PC-3 (cell line): Measurements from ENCODE around the gene MAPKAPK3. TPM values are rescaled to one million over a fixed set of nuclear protein-coding genes. Genes with fewer than 3 reads are reported as not detected.

Source experiments
- ATAC-seq: fragments of 200-7000 bp; cut with Tn5 transposase; 2 replicates; pipeline ENCODE4 v1.9.1; 2020; ENCODE audit warnings: mild to moderate bottlenecking, moderate library complexity
- BruUV-seq: library from RNA; stranded (reverse); fragments of 400-500 nt; replicated peaks from 2 replicates; lab custom pipeline; 2021; lab: Mats Ljungman, UMichigan
- CTCF ChIA-PET: fragments of 300-600 bp; sonication (Branson Sonifier 250); formaldehyde crosslinking; loops from one replicate; lab custom pipeline; 2022; ENCODE audit warnings: antibody characterized with exemption; lab: Charles Lee
- POLR2A ChIA-PET: fragments of 300-600 bp; sonication (Branson Sonifier 250); formaldehyde crosslinking; loops from one replicate; lab custom pipeline; 2022; ENCODE audit warnings: antibody characterized with exemption; ENCODE audit not compliant: unreplicated experiment; lab: Charles Lee
- DNase-seq: peaks from one replicate; pipeline ENCODE4 v3.0.0-alpha.2; 2015
- H2AFZ ChIP-seq: fragments of 300-600 bp; sonication (generic); 2 replicates; pipeline ENCODE4 v1.6.0; 2016; ENCODE audit warnings: antibody characterized with exemption, low read length
- H3F3A ChIP-seq: fragments of 300-600 bp; sonication (generic); one replicate; pipeline ENCODE4 v1.6.0; 2017; ENCODE audit warnings: antibody characterized with exemption, low read length, control low read depth, mild to moderate bottlenecking; ENCODE audit not compliant: unreplicated experiment
- H3K27ac ChIP-seq: fragments of 300-600 bp; sonication (generic); 2 replicates; pipeline ENCODE4 v1.5.1; 2016; ENCODE audit warnings: mild to moderate bottlenecking, low read length
- H3K27me3 ChIP-seq: fragments of 300-600 bp; sonication (generic); 2 replicates; pipeline ENCODE4 v1.6.1; 2016; ENCODE audit warnings: low read length, mixed read lengths
- H3K36me3 ChIP-seq: fragments of 300-600 bp; sonication (generic); 2 replicates; pipeline ENCODE4 v1.6.1; 2016; ENCODE audit warnings: low read depth, mixed run types, low read length, mixed read lengths
- H3K4me1 ChIP-seq: fragments of 300-600 bp; sonication (generic); 2 replicates; pipeline ENCODE4 v1.5.1; 2016; ENCODE audit warnings: low read length; ENCODE audit not compliant: insufficient read depth
- H3K4me2 ChIP-seq: fragments of 300-600 bp; sonication (generic); 2 replicates; pipeline ENCODE4 v1.6.0; 2016; ENCODE audit warnings: low read length
- H3K4me3 ChIP-seq: fragments of 300-600 bp; sonication (generic); 2 replicates; pipeline ENCODE4 v1.5.1; 2016; ENCODE audit warnings: mild to moderate bottlenecking, low read length, mixed read lengths
- H3K79me2 ChIP-seq: fragments of 300-600 bp; sonication (generic); 2 replicates; pipeline ENCODE4 v1.6.1; 2017; ENCODE audit warnings: low read length, mixed read lengths
- H3K9ac ChIP-seq: fragments of 300-600 bp; sonication (generic); 2 replicates; pipeline ENCODE4 v1.6.0; 2016; ENCODE audit warnings: mild to moderate bottlenecking, low read length
- H3K9me2 ChIP-seq: fragments of 300-600 bp; sonication (generic); replicated peaks from 2 replicates; pipeline ENCODE4 v1.6.1; 2016; ENCODE audit warnings: mixed run types, low read length, mixed read lengths
- H3K9me3 ChIP-seq: fragments of 300-600 bp; sonication (generic); 2 replicates; pipeline ENCODE4 v1.6.1; 2016; ENCODE audit warnings: low read length, mixed read lengths
- H4K20me1 ChIP-seq: fragments of 300-600 bp; sonication (generic); 2 replicates; pipeline ENCODE4 v1.6.1; 2016; ENCODE audit warnings: low read length, mixed read lengths
- EZH2 ChIP-seq: fragments of 300-600 bp; sonication (generic); IDR thresholded peaks from one replicate; pipeline ENCODE4 v1.6.1; 2017; ENCODE audit warnings: antibody characterized with exemption, mild to moderate bottlenecking, low read length; ENCODE audit not compliant: unreplicated experiment
- EZH2phosphoT487 ChIP-seq: fragments of 300-600 bp; sonication (generic); IDR thresholded peaks from 2 replicates; pipeline ENCODE4 v1.6.1; 2018; ENCODE audit warnings: mild to moderate bottlenecking, antibody characterized with exemption, low read length, borderline replicate concordance
- intact Hi-C: fragments of 100-400 bp; cut with micrococcal nuclease; formaldehyde crosslinking; loops from 2 replicates; pipeline ENCODE4 v1.9.0; 2023
- total RNA-seq: library from RNA; depleted of rRNA; stranded (reverse); fragments of >200 nt; gene quantifications from 2 replicates; pipeline ENCODE4 v1.2.3, GENCODE V29; 2014
- TF ChIP-seq, protein P1 (sequence below): fragments of 300-600 bp; sonication (generic); conservative IDR thresholded peaks from 2 replicates; pipeline ENCODE4 v1.5.1; 2017; ENCODE audit warnings: antibody characterized with exemption, low read depth, mild to moderate bottlenecking, low read length

The MAPKAPK3 gene
- total RNA-seq, 1 experiment from 2014 or later, result 142 TPM

DNA sequence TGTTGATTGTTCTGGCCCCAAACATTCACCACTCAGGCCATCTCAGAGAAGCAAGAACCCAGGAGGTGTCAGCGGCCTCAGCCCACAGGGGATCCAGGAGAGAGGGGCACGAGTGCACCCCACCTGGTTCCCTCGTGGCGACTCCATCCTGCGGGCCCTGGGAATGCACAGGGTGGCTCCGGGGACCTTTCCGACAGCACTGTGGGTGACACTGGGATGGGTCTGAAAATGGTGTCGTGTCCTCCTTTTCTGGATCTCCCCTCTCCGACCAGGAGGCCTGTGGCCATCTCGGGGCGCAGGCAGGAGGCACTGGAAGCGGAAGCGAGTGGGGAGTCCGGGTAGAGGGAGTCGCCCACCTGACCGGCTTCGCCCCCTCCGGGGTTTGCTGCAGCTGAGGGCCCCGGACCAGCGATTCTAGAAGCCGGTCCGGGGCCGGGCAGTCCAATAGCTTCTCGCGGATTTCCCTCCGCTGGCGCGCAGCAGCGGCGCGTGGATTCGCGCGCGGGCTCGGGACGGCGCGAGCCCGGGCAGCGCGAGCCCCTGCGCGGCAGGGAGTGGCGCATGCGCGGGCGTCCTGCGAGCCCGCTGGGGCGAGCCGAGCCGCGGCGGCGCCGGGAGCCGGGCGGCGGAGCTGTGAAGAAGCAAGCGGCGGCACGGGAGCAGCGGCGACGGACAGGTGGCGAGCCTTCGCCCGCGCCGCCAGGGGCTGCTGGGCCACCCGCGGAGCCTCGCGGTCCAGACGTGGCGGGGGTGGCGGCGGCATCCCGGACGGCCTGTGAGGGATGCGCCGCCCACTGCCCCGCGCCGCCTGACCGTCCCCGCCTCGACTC is 57.6 kb downstream of the MAPKAPK3 start, which contains the start of gene DOCK3:
DOCK3 (plus strand) TSS at position 579 of the 830 bp plus-strand sequence. CDS start 337 bp downstream, outside the sequence.
- intact Hi-C loops, result loop anchor here (5.0 kb wide), 2 partner anchors 57 to 698 kb away; partner anchors contain the start of gene MAPKAPK3
- Histone ChIP-seq H3K27ac (no peak within 1 kb of the TSS), H3K4me3 (peak within 1 kb of the TSS; percentile 48; the same call in 1 of the 2 replicates), H4K20me1 (peaks cover 3% of the 10 kb centered on the region; the same call in 1 of the 2 replicates), H3K27me3 (peaks cover 69% of the 10 kb centered on the region), H3F3A (no peaks in the 10 kb centered on the region), H2AFZ (no peak within 1 kb of the TSS), H3K4me2 (peak within 1 kb of the TSS; percentile 70), H3K4me1 (peaks cover 14% of the 10 kb centered on the region), H3K79me2 (no peaks in the 10 kb centered on the region), H3K36me3 (no peaks in the 10 kb centered on the region), H3K9ac (no peak within 1 kb of the TSS), H3K9me3 (no peaks in the 10 kb centered on the region), H3K9me2 (no peaks in the 10 kb centered on the region)
- ATAC-seq (peak; percentile 71), DNase-seq (peak; percentile 60)
- TF ChIP-seq, protein P1, sequence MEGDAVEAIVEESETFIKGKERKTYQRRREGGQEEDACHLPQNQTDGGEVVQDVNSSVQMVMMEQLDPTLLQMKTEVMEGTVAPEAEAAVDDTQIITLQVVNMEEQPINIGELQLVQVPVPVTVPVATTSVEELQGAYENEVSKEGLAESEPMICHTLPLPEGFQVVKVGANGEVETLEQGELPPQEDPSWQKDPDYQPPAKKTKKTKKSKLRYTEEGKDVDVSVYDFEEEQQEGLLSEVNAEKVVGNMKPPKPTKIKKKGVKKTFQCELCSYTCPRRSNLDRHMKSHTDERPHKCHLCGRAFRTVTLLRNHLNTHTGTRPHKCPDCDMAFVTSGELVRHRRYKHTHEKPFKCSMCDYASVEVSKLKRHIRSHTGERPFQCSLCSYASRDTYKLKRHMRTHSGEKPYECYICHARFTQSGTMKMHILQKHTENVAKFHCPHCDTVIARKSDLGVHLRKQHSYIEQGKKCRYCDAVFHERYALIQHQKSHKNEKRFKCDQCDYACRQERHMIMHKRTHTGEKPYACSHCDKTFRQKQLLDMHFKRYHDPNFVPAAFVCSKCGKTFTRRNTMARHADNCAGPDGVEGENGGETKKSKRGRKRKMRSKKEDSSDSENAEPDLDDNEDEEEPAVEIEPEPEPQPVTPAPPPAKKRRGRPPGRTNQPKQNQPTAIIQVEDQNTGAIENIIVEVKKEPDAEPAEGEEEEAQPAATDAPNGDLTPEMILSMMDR, result no peak
- TF ChIP-seq EZH2, result no peak
- no peak for TF ChIP-seq EZH2phosphoT487
- no TSS peak for BruUV-seq
- CTCF ChIA-PET, result interaction anchor here (0.6 to 1.5 kb wide), 2 partner anchors 22 to 58 kb away, joined by 6 read pairs; no protein-coding TSS in a partner anchor
- POLR2A ChIA-PET, result no interaction called here

DNA sequence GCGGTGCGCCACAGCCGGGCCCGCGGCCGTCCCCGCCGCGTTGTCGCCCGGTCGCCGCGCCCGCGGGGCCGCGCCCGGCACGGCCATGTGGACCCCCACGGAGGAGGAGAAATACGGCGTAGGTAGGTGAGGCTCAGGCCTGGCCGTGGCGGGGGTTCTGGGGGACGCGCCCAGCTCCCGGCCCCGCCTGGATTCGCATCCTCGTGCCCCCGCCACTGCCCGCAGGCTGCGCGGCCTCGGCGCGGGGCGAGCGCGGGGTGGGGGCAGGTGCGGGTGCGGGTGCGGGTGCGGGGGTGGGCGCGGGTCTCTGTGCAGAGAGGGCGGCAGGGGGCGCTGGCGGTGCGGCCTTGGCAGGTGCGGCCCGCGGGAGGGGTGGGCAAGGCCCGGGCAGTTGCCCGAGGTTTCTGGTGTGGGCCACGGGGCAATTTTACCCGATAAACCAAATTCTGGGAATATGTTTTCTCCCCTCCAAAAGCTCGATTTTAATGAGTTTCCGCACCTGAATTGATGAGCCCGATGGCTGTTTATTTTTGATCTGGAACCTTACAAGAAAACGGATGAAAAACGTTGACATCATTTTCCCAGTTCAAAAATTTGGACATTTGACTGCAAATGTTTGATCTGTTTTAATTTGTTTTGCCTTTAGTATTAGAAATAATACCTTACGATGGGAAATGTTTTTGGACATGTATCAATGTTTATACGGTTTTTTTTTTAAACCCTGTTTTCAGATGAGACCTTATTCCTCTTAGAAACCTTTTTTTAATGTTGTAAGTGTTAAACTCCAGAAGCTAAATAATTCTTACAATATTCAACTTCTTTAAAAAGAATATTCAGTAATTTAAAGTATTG is 58.5 kb downstream of the MAPKAPK3 start:
- peaks cover 77% of the 10 kb centered on the region for H3K27me3 ChIP-seq
- H4K20me1 ChIP-seq, result peaks cover 3% of the 10 kb centered on the region; the same call in 1 of the 2 replicates
- no peak overlapping the region for H3K9ac ChIP-seq
- DNase-seq (no peak), ATAC-seq (peak; percentile 25)
- no peak overlapping the region for H2AFZ ChIP-seq
- ChIA-PET CTCF (interaction anchor here (1.5 kb wide), 1 partner anchor 59 kb away, joined by 6 read pairs; no protein-coding TSS in a partner anchor), POLR2A (no interaction called here)
- H3K27ac ChIP-seq, result no peak overlapping the region
- H3K9me3 ChIP-seq, result no peaks in the 10 kb centered on the region
- H3K79me2 ChIP-seq, result no peaks in the 10 kb centered on the region
- TF ChIP-seq EZH2phosphoT487 (no peak), EZH2 (no peak)
- TF ChIP-seq, protein P1, result peak; percentile 61
- H3F3A ChIP-seq, result no peaks in the 10 kb centered on the region
- no peaks in the 10 kb centered on the region for H3K36me3 ChIP-seq
- peak overlapping the region; percentile 48; the same call in 1 of the 2 replicates for H3K4me3 ChIP-seq
- BruUV-seq, result no TSS peak
- H3K4me2 ChIP-seq, result peak overlapping the region; percentile 70
- H3K9me2 ChIP-seq, result no peaks in the 10 kb centered on the region
- intact Hi-C loops, result loop anchor here (5.0 kb wide), 1 partner anchor 697 kb away; no protein-coding TSS in a partner anchor
- peaks cover 14% of the 10 kb centered on the region for H3K4me1 ChIP-seq
